HG03571 (cell line): ENCODE measurements around the gene DCXR.

ENCODE experiments used
- ATAC-seq: cut with Tn5 transposase; IDR thresholded peaks from one replicate; pipeline ENCODE4 v1.9.1; 2021; ENCODE audit not compliant: unreplicated experiment

The DCXR gene

DNA sequence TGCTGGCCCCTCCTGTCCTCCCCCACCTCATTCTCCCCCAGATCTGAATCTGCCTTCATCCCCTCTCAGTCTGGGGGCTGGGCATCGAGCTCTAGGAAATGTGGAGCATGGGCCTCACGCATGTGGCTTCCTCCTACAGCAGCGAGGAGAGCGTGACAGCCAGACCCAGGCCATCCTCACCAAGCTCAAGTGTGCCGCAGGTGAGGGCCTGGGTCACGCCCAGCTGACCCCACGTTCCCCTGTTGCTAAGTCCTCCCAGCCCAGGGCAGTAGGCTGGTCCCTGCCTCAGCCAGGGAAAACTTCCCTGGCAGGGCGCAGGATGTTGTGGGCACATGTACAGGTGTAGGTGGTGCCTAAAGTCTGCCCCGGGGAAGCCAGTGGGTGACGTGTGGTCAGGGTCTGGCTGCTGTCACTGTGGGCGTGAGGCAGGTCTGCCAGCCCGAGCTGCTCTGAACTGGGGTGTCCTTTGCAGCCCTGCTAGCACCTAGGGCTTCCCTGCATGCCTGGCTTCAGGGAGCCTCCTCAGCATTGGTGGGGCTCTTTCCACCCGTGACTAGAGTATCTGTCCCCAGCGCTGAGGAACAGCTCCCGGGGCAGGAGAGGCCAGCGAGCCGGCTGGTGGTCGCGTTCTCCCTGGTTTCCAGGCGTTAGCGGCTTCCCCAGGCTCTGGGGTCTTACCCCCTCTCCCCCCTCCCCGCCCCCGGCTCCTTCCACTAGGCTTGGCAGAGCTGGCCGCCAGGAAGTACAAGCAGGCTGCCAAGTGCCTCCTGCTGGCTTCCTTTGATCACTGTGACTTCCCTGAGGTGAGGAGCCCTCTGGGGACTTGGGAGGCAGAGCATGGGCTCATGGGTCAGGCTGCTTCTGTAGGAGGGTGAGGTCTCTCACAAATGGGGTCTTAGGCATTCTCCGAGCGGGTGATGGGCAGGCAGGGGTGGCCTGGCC, 17.8 kb upstream of the DCXR start:
- ATAC-seq = no peak

DNA sequence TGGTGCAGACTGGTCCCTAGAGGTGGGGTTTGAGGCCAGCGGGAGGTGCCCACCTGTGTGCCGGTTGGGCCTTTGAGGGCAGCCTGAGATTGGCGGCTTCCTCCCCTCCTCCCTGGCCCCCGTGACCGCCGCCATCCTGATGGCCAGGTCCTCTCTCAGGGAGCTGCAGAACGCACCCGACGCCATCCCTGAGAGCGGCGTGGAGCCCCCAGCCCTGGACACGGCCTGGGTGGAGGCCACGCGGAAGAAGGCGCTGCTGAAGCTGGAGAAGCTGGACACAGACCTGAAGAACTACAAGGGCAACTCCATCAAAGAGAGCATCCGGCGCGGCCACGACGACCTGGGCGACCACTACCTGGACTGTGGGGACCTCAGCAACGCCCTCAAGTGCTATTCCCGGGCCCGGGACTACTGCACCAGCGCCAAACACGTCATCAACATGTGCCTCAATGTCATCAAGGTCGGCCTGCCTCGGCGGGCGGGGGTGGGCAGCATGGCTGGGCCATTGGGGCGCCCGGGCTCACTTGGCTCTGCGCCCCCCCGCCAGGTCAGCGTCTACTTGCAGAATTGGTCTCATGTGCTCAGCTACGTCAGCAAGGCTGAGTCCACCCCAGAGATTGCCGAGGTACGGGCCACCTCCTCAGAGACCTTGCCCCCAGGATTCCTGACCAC, 17.0 kb upstream of the DCXR start:
- ATAC-seq = no peak

DNA sequence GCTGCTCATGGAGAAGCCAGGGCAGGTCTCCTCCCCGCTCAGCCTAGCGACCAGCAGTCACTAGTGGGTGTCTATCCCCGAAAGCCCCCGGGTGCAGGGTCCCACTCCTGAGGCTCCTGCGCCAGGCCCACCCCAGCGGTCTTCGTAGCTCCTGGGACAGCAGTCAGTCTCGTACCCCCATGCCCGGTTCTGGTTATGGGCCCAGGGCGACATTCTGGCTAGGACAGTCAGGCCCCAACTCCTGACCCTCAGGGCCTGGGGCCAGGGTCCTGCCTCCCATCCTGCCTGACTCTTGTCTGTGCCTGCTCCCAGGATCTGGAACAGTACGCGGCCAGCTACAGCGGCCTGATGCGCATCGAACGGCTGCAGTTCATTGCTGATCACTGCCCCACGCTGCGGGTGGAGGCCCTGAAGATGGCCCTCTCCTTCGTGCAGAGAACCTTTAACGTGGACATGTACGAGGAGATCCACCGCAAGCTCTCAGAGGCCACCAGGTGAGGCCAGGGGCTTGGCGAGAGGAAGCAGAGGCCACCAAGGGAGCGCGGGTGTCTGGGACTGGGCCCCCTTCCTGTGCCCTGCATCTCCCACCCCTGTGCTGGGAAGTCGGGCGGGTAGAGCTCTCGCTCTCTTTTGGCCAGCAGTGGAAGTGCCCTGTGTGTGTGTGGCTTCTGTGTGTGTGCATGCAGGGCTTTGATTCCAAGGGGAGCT, 16.2 kb upstream of the DCXR start:
- ATAC-seq = no peak

DNA sequence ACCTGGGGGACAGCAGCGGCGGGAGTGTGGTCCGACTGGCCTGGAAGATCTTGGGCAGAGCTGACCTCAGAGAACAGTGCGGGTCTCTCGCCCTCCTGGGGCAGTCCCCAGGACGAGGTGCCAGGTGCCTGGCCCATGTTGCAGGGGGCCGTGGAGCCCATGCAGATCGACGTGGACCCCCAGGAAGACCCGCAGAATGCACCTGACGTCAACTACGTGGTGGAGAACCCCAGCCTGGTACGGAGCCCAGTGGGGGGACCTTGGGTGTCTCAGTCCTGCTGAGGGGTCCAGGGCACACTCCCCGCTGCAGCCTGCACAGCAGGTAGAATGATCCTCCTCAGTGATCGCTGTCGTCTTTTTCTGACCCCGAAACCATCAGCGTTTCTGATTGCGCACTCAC, 15.6 kb upstream of the DCXR start:
- no peak for ATAC-seq

DNA sequence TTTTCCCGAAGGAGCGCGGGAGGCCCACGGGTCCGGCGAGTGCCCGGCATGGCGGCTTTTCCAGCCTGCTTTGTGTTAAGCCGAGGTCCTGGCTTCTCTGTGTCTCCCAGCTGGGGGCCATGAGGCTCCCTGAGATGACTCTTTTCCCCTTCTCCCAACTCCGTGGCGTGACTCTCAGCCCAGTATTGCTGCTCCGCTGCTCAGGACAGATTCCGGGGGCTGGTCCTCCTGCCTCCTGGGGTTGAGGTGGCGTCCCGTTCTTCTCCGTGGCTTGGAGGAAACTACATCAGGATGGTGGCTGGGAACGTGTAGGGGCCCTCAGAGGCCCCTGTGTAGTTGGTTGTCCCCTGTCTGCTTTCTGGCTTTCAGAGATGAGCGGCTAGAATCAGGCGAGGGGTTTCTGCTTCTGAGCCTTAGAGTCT, 15.2 kb upstream of the DCXR start:
- ATAC-seq = no peak

DNA sequence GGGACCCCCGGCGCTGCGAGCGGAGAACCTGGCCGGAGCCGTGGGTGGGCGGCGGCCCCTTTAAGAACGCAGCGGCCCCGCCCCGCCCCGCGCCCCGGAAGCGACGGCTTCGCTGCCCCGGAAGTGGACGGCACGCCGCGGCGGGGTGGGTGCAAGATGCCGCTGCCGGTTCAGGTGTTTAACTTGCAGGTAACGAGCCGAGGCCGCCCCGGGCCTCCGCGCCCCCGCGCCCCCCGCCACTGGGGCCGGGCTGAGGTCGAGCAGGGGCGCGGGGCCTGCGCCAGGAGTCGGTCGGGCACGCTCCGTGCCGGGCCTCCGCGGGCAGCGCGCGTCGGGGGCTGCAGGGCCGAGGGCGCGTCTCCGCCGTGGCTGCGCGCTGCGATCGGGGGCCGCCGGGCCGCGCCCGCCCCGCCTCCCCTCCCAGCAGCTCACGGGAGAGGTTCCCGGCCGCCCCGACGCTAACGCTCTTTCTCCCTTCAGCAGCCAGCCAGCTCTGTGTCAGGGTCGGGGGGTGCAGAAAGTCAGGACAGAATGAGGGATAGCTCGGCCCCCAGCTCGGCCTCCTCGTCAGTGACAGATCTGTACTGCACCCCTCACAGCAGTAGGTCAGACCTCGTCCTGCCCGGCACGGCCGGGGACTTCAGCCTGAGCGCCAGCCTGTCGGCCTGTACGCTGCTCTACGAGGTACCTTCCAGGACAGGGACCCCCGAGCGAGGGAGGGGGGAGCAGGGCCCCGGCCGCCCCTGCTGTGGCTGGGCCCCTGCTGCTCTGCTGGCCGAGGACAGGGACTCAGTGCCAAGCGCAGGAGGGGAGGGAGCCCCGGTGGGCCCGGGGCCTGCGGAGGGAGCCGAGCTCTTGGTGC, 14.5 kb upstream of the DCXR start, which contains the start of the genes GPS1 and RFNG:
Gene GPS1, plus strand, starts transcription at position 123 of the 862 bp plus-strand sequence. Its CDS starts 34 bp downstream, at position 157.
Gene RFNG, minus strand, starts transcription at position 36 of the 862 bp plus-strand sequence. CDS start 45 bp downstream, outside the sequence.
- ATAC-seq = peak; percentile 42

DNA sequence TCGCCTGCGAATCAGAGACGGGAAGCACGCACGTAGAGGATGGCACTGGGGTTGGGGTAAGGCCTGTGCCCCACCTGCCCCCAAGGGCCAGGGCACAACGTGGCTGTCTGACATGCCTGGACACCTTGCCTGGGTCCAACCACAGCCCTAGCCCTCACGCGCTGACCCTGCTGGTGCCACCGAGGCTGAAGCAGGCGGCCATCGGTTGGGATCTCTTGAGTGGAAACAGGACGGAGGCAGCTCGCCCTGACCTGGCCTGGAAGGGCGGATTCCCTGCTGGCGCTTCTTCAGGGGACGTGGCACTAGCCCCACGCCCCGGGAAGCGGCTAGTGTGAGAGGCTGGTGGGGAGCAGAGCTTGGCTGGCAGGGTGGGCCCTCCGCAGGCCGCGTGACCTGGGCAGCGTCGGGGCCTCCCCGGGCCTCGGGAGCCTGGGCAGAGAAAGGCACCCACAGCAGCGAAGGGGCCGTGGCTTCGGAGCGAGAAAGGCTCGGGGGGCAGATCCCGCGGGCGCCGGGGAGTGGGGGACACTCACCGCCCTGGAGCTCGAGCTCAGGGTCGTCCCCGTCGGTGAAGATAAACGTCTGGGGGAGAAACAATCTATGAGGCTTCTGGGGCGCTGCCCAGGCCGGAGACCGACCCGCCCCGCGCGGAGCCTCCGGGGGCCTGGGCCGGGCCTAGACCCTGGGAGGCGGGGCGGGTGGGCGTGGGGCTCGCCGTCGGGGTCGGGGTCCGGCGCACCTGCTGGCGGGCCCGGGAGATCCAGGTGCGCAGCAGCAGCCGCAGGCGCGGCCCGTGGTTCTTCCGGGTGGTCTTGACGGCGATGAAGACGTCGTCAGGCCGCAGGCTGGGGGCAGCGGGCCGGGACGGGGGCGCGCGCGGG, 13.5 kb upstream of the DCXR start:
- ATAC-seq = no peak

DNA sequence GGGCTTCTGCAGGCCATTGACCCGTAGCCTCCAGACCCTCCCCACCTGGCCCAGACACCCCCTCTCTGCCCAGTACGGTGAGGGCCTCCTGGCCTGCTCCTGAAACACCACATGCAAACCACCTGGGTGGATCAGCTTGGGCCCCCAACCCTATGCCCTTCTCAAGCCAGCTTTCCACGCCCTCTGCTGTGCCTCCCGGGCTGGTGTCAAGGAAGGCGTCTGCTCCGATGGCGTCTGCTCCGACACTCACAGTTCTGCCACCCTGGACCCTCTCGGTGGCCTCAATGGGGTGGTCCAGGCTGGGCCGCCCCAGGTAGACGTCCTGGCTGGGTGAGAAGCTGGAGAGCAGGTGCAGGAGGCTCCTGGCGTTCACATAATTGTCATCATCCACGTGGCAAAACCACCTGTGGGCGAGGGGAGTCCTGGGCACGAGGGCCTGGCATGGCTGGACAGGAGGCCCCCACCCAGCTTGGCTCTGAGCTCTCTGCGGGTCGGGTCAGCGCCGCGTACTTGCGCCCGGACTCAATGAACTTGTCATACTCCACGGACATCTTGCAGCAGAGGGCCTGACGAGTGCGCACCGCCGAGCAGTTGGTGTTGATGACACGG, 12.8 kb upstream of the DCXR start:
- ATAC-seq = no peak

DNA sequence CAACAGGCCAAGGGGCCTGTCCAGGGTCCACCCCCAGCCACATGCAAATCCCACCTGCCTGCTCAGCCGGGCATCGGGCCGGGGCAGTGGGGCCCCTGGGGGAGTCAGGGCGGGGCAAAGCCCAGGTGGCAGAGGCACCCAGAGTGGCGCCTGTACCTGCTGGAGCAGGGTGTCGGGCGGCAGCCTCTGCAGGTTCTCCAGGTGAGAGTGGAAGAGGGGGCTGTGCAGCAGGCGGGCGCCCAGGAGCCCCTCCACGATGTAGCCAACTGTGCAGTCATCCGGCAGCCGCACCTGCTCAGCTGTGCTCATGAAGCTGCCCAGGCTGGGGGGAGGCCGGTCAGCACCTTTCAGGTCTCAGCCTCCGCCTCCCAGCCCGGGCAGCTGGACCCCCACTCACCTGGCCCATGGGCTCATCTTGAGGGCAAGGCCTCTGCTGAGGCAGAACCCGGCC, 12.0 kb upstream of the DCXR start:
- no peak for ATAC-seq

DNA sequence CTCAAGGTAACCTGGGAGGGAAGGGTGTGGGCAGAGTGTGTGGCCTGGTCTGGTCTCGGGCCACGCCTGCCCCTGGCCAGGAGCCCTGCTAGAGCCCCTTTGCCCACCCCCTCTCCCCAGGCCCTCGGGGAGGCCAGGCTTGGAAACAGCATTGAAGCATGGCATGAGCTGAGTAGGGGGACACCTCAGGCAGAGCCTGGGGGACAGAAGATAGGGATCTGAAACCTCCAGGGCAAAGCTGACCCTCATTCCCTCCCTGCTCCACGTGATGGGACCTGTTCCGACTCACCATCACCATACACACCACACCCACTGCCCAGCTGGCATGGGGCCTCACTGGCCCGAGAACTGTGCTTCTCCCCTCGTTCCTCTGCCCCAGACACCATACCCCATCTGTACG, 11.6 kb upstream of the DCXR start:
- ATAC-seq = no peak

DNA sequence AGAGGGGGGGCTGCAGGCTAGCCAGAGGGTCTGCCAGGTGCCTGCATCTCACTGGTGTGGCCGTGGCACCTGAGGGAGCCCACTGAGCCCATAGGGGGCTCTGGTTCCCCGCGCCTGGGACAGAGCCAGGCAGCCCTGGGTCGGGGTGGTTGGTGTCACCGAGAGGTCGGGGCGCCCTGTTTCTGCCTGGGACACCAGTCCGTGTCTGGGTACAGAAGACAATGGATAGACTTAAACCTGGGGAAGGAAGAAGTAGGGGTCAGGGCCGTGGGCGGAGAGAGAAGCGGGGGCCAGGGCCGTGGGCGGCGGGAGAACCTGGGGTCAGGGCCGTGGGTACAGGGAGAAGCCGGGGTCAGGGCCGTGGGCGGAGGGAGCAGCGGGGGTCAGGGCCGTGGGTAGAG, 11.1 kb upstream of the DCXR start:
- ATAC-seq = no peak

DNA sequence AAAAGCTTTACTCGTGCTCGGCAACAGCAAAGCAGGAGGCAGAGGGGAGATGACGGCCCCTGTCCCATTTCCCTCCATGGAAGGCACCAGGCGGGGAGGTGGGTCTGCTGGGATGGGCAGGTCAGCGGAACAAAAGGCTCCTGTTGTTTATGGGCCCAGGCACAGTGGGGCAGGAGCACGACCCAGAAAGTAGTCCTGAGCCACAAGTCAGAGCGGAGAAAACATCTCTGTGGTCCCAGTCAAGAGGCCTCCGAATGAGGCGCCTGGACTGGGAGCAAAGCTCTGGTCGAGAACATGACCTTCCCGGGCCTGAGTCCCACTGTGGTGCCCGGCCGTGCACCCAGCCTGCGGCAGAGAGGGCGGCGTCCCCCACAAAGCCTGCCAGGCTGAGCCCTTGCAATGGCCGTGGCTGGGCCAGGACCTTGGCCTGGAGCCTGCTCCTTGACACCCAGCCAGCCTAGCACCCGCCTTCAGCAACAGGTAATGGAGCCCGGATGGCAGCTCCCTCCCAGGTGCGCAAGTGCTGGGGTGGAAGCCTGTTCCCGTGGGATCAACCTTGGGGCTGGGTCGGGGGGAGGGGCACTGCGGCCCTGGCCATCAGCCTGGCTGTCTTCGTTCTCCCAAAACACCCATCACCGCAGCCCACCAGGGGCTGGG, 10.5 kb upstream of the DCXR start:
- no peak for ATAC-seq

DNA sequence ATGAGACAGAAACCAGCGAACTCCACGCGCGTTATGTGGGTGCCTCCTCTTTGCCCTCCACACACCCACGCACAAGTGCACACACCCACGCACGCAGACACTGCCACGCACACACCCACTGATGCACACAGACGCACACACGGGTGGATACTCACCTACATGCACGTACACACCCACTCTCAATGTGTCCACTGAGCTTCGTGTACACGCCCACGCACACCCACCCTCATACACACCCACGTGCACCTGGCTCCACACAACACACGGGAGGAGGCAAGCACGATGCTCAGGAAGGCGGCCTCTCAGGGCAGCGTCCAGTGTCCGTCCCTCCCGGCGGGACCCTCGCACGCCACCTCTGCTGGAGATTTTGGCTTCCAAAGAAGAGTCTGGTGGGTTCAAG, 9.9 kb upstream of the DCXR start:
- ATAC-seq = no peak

DNA sequence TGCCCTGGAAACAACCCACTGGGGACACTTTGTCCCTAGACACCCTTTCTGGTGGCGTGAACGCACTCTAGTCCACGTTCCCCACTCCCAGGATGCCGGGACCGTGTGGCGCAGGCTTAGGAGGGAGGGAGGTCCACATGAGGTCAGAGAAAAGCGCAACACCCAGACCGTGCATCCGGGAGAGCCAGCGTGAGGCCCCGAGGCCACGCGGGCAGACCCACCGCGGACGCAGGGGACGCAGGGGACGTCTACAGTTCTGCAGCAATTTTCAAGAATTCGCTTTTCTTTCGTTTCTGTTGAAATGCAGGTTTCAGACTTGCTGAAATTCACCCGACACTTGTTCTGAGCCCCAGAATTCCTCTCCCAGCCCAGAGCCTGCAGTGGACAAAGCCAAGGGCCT, 9.4 kb upstream of the DCXR start:
- ATAC-seq = no peak

DNA sequence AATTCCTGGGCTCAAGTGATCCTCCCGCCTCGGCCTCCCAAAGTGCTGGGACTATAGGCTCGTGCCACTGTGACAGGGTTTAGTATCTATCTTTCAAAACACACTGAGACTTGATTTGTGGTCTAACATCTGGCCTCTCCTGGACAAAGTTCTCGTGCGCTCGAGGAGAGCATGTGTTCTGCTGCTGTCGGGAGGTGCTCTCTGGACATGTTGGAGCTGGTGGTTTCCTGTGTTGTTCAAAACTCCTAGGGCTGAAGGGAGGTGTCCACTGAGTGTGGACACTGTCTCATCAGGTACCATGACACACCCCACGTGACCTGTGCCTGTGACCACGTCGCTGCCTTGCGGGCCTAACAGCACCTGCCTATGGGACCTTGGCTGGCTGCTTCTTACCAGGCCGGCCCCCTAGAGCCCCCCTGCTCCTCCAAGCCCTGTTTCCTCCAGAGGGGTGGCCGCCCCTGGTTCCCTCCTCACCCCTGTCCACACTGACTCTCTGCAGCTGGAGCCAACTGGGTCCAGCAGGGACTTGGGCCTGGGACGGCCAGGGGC, 8.5 kb upstream of the DCXR start:
- no peak for ATAC-seq

DNA sequence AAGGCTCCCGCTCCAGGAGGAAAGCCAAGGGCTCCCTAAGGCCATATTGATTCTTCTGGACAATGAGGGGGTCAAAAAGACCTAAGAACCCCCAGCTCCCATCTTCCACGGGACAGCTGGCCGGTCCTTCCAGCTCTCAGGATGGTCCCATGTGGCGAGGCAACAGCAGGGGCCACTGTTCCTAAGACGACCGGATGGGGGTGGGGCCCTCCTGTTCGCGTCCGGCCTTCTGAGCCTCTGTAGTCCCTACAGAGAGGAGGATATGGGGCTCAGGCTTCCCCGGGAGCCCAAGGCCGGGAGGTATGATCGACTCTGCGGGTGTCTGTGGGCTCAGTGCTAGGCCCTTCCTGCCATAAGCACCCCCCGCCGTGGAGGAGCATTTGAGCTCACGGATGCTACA, 6.0 kb upstream of the DCXR start:
- no peak for ATAC-seq

DNA sequence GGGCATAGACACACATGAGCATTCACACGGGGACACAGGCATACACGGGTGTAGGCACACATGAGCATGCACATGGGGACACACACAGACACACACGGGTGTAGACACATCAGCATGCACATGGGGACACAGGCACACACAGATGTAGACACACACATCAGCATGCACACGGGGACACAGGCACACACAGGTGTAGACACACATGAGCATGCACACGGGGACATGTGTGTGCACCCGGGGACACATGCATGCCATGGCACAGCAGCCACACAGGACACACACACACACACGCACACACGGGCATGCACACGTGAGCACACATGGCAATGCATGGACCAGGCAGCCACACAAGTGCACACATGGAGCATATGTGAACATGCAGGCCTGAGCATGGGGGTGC, 5.2 kb upstream of the DCXR start:
- ATAC-seq = no peak

DNA sequence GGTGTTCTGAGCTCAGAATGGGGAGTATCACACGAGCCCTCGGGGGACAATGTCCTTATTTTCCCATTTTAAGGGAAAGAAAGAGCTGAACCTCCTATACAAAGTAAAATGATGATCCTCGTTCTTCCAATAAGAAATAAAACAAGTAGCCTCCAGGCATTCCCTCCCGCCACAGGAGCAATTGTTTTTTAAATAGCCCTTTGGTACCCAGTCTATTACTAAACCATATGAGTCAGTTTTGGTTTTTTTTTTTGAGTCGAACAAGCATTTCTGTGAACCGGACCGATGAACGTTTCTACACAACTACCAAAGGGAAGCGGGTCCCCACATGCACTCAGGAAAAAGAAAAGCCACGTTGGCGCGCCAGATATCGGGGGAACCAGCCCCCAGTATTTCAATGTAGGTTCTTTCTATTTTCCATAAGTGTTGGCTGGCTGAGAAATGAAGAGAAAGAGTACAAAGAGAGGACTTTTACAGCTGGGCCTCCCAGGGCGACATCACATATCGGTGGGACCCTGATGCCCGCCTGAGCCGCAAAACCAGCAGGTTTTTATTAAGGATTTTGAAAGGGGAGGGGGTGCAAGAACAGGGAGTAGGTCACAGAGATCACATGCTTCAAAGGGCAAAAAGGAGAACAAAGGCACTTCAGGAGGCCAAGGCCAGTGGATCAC, 3.8 kb upstream of the DCXR start:
- ATAC-seq = no peak
